ENCODE data around the gene SMARCD1.
"Not testable (repeated sequence)": the region's sequence is repeated elsewhere in the genome, so short reads cannot be mapped to it uniquely, and the experiment has no call there.

The SMARCD1 gene

GRCh38 chr12:50142993-50143392, 57.9 kb downstream of the SMARCD1 start:
- no peak for DNase-seq (ENCODE audit: low spot score)

GRCh38 chr12:50145439-50145838, 60.3 kb downstream of the SMARCD1 start:
- DNase-seq (ENCODE audit: low spot score) = no peak

GRCh38 chr12:50147281-50147680, 62.1 kb downstream of the SMARCD1 start:
- no peak for DNase-seq (ENCODE audit: low spot score)

- not testable (repeated sequence) for DNase-seq (ENCODE audit: low spot score)
Measured at GRCh38 chr12:50148011-50148410, 62.9 kb downstream of the SMARCD1 start.

- DNase-seq (ENCODE audit: low spot score) = no peak
Measured at GRCh38 chr12:50149311-50149710, 64.2 kb downstream of the SMARCD1 start.
